ENCODE results near the gene TRMU. TPM values are rescaled to one million over a fixed set of nuclear protein-coding genes. Genes with fewer than 3 reads are reported as not detected.

Gene TRMU
- total and polyA plus RNA-seq, 2 donors (not counting 3 experiments of a cell fraction or from before 2014, with no cell fraction given) = 42.4 to 65.7 TPM

DNA sequence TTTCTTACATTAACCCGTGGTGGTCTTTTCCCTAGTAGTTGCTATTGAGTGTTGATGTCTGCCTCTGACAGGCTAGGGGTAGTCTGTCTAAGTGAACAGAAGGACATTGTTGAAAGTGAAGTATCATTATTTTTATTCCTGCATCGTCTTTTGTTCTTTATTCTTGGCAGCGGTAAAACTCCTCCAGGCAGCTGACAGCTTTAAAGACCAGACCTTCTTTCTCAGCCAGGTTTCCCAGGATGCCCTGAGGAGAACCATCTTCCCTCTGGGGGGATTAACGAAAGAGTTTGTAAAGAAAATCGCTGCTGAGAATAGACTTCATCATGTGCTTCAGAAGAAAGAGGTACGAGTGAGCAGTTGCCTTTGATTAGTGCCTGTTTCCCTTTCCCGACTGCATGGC is 14.6 kb downstream of the TRMU start:
- no peak overlapping the region for H2AFZ ChIP-seq (ENCODE audit: low read depth, low read length)
- BruUV-seq (replicated peaks) = no TSS peak
- H3K4me1 ChIP-seq (ENCODE audit: control insufficient read depth, extremely low read depth, insufficient read depth, low read length) = no peaks in the 10 kb centered on the region
- H3K36me3 ChIP-seq (ENCODE audit: control insufficient read depth in 2 of 2, extremely low read depth in 1 of 2, insufficient read depth in 2 of 2, low read length in 2 of 2) = peaks cover 19 to 65% of the 10 kb centered on the region in 2 experiments
- intact Hi-C loops (cut with micrococcal nuclease) = no loop called here
- DNase-seq (ENCODE audit: low read depth, low spot score) = no peak
- no peak for TF ChIP-seq CTCF (IDR thresholded peaks at IDR 0.05; ENCODE audit: extremely low read depth in 1 of 2, insufficient read depth in 1 of 2, low read depth in 1 of 2, low read length in 2 of 2)
- TF ChIP-seq MYC (IDR thresholded peaks at IDR 0.05; ENCODE audit: low read depth, low read length) = no peak
- TF ChIP-seq GATA2 (IDR thresholded peaks at IDR 0.05; ENCODE audit: insufficient read depth, insufficient read length, low read depth, low read length) = no peak
- TF ChIP-seq POLR2AphosphoS5 (IDR thresholded peaks at IDR 0.05; ENCODE audit: insufficient read depth, low read depth, low read length) = no peak
- no peak for TF ChIP-seq POLR2A (IDR thresholded peaks at IDR 0.05; ENCODE audit: low read depth, low read length)
- TF ChIP-seq FOS (IDR thresholded peaks at IDR 0.05; ENCODE audit: borderline replicate concordance, insufficient read depth, low read length) = no peak
- no peak for TF ChIP-seq MAX (IDR thresholded peaks at IDR 0.05; ENCODE audit: insufficient read depth, insufficient read length)
- H3K27me3 ChIP-seq (ENCODE audit: control insufficient read depth in 2 of 2, insufficient read depth in 2 of 2, low read length in 2 of 2) = no peaks in the 10 kb centered on the region
- ChIA-PET CTCF (interaction anchor here (1.1 to 1.4 kb wide), 3 partner anchors 10 to 191 kb away, joined by 3 to 8 read pairs (median 4); no protein-coding TSS in a partner anchor), POLR2A (no interaction called here)
- H3K79me2 ChIP-seq (ENCODE audit: control insufficient read depth, insufficient read depth, low read length) = no peaks in the 10 kb centered on the region
- dilution Hi-C loops (cut with MboI; ENCODE audit: extremely low pct_ligation_motif_present, low sequenced_read_pairs) = no loop called here
- no peak overlapping the region for H3K4me2 ChIP-seq (ENCODE audit: insufficient read depth, low read length)
- H4K20me1 ChIP-seq (replicated peaks; ENCODE audit: control insufficient read depth, extremely low read depth, insufficient read depth, low read length) = no peaks in the 10 kb centered on the region
- H3K9ac ChIP-seq (replicated peaks; ENCODE audit: extremely low read depth, insufficient read depth, low read length) = no peak overlapping the region
- H3K9me1 ChIP-seq (replicated peaks; ENCODE audit: control insufficient read depth, extremely low read depth, insufficient read depth, low read length) = no peaks in the 10 kb centered on the region
- H3K27ac ChIP-seq (ENCODE audit: insufficient read depth, low read depth, low read length) = no peak overlapping the region
- H3K9me3 ChIP-seq (replicated peaks; ENCODE audit: control insufficient read depth, insufficient read depth, low read length) = no peaks in the 10 kb centered on the region
- no peak overlapping the region for H3K4me3 ChIP-seq (replicated peaks in 1 of 3; ENCODE audit: insufficient read depth in 1 of 3, low read depth in 1 of 3, low read length in 3 of 3)
- no peak for FAIRE-seq

Measured in endothelial cell of umbilical vein (primary cell).